ENCODE data around the gene NHEJ1.

- peak; percentile 63 for TF ChIP-seq CTCF (IDR thresholded peaks at IDR 0.05; ENCODE audit: low read depth, low read length, missing input control)
- TF ChIP-seq JUND (IDR thresholded peaks at IDR 0.05), result no peak
- TF ChIP-seq ZBTB33 (IDR thresholded peaks at IDR 0.05), result no peak
- no peak for TF ChIP-seq TAF1 (conservative IDR thresholded peaks at IDR 0.05)
- TF ChIP-seq REST (IDR thresholded peaks at IDR 0.05), result no peak
- peak; percentile 69 to 76 for TF ChIP-seq RAD21 (IDR thresholded peaks at IDR 0.05)
- no peak for TF ChIP-seq RXRA (IDR thresholded peaks at IDR 0.05)
- TF ChIP-seq MAX (IDR thresholded peaks at IDR 0.05), result no peak
Observed at GRCh38 chr2:219171231-219171651, 10.6 kb upstream of the NHEJ1 start.
